AG10803 (cell line): ENCODE data around the gene ARHGEF17.

ENCODE experiments used
- DNase-seq: peaks from one replicate; pipeline ENCODE4 v3.0.0; 2010; ENCODE audit warnings: low read depth
- H3K4me3 ChIP-seq: 2 replicates; pipeline ENCODE4 v1.5.1; 2011; ENCODE audit warnings: mild to moderate bottlenecking, low read length, control low read depth
- TF ChIP-seq, protein P1 (sequence below): conservative IDR thresholded peaks from 2 replicates; pipeline ENCODE4 v1.5.1; 2011; ENCODE audit warnings: mild to moderate bottlenecking, low read length, control low read depth, inconsistent platforms

ARHGEF17 gene

GRCh38 chr11:73359930-73360742, 52.1 kb downstream of the ARHGEF17 start:
- TF ChIP-seq, protein P1, sequence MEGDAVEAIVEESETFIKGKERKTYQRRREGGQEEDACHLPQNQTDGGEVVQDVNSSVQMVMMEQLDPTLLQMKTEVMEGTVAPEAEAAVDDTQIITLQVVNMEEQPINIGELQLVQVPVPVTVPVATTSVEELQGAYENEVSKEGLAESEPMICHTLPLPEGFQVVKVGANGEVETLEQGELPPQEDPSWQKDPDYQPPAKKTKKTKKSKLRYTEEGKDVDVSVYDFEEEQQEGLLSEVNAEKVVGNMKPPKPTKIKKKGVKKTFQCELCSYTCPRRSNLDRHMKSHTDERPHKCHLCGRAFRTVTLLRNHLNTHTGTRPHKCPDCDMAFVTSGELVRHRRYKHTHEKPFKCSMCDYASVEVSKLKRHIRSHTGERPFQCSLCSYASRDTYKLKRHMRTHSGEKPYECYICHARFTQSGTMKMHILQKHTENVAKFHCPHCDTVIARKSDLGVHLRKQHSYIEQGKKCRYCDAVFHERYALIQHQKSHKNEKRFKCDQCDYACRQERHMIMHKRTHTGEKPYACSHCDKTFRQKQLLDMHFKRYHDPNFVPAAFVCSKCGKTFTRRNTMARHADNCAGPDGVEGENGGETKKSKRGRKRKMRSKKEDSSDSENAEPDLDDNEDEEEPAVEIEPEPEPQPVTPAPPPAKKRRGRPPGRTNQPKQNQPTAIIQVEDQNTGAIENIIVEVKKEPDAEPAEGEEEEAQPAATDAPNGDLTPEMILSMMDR: peak; percentile 36
- no peak overlapping the region for H3K4me3 ChIP-seq
- peak; percentile 45 for DNase-seq

GRCh38 chr11:73360743-73361369, 52.8 kb downstream of the ARHGEF17 start:
- TF ChIP-seq, protein P1: no peak
- H3K4me3 ChIP-seq: no peak overlapping the region
- DNase-seq: no peak

- TF ChIP-seq, protein P1: no peak
- no peak overlapping the region for H3K4me3 ChIP-seq
- no peak for DNase-seq
Observed at GRCh38 chr11:73361953-73362776, 54.1 kb downstream of the ARHGEF17 start.

DNA sequence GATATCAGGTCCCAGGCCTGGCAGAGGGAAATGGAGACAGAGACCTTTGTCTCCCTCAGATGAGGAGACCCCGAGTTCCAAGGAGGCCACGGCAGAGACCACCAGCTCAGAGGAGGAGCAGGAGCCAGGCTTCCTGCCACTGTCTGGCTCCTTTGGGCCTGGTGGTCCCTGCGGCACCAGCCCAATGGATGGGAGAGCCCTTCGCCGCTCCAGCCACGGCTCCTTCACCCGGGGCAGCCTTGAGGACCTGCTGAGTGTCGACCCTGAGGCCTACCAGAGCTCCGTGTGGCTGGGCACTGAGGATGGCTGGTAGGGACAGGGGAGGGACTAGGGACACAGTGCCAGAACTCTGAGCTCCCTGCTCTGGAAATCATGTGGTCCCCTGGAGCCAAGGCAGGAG, 55.1 kb downstream of the ARHGEF17 start:
- no peak for DNase-seq
- H3K4me3 ChIP-seq: no peak overlapping the region
- TF ChIP-seq, protein P1: no peak

DNA sequence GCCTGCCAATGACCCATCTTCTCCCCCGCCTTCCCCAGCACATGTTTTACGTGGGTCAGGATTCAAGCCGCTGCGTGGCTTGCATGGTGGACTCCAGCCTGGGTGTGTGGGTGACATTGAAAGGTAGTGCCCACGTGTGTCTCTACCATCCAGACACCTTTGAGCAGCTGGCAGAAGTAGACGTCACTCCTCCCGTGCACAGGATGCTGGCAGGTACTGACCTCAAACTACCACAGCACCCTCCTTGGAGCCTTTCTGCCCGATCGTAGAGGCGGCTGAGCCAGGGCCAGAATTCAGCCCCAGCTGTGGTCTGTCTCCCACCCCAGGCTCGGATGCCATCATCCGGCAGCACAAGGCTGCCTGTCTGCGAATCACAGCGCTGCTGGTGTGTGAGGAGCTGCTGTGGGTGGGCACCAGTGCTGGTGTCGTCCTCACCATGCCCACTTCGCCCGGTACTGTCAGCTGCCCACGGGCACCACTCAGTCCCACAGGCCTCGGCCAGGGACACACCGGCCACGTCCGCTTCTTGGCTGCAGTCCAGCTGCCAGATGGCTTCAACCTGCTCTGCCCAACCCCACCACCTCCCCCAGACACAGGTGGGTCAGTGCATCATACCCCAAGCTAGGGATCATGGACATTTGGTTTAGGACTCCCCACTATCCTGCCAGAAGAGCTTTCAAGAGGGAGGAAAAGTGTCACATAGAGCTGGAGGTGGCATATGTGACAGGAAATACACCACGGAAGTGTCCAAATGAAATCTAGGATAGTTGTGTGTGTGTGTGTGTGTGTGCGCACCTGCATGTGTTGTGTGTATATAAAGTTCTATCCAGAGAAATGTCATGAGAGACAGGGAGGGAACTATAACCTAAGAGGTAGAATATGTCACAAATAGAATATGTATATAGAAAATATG, 57.5 kb downstream of the ARHGEF17 start:
- H3K4me3 ChIP-seq: no peak overlapping the region
- DNase-seq: no peak
- TF ChIP-seq, protein P1: no peak

GRCh38 chr11:73366265-73366610, 58.2 kb downstream of the ARHGEF17 start:
- no peak for DNase-seq
- no peak overlapping the region for H3K4me3 ChIP-seq
- TF ChIP-seq, protein P1: no peak
